Dedifferentiated amniotic fluid mesenchymal stem cell (primary cell): ENCODE data around the gene VAC14.

Source experiments
- DNase-seq: peaks from one replicate; pipeline ENCODE4 v3.0.0-alpha.2; 2016; ENCODE audit errors: extremely low spot score

VAC14 gene

DNA sequence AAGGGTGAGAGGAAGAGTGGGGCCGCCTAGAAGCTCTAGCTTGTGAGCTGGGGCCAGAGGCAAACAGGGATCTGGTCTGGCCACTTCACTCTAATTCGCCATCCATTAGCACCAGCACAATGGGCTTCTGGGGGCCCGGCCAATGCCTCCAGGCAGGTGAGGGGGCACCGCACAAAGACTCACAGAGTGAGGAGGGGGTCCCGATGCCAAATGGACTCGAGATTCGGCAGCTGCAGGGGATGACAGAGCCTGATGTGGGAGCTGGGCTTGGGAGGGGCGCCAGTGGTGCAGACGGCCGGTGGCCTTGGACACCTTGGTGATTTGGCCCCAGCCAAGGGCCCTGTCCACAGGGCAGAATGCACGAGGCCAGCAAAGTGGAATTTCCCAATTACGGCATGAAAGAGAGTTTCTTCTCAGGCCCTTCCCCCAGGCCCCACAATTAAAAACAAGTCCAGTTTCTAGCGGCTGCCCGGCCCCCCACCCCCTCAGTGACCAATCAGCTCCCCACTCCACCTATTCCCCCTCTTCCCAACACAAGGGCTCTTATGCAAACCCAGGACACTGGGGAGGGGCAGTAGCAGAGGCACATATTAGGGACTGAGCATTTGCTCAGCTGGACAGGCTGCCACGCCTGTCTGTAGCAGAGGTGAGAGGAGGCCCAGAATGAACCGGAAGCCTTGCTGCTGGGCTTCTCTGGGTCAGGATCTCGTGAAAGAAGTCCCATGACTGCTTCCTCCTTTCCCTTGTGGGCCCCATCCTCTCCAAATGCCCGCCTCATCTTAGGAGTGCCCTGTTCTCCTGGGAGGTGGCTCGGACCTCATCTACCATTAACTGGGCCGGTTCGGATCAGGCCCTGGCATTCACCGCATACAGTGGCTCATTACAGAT, 75.7 kb downstream of the VAC14 start:
- DNase-seq: no peak

DNA sequence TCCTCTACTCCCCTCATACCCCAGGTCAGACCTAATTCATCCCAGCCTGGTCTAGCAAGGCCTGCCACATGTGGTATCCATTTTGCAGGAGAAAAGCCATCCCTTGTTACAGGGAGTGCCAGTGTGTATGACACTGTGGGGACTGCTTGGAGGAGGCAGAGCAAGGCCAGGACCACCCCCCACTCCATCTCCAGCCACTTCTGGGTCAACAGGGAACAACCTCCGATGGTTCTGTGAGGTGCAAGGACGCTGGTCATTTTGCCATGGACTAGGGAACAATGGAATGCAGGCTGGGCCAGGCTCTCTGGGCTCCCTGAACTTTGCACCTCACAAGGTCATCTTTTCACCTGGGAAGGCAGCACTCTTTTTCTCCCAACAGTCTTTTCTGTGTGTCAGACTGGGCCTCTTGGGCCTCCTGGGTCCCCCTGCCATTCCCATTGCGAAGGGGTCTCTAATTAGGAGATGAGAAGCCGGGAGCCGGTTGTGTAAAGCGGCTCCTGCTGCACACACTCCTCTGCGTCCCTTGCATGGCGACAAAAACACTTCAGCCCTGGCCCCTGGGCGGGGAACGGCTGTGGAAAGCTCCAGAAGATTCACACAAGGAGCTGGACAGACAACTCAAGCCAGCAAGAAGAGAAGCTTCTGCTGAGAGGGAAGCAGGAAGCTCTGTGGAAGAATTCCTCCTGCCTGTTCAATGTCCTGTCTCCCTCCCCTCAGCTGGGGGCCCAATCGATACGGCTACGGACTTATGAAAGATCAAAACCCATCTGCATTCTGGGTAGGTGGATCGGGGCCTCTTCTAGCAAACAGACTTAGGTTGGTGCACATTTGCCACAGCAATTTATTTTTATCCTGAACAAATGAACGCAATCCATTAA, 76.6 kb downstream of the VAC14 start:
- no peak for DNase-seq

DNA sequence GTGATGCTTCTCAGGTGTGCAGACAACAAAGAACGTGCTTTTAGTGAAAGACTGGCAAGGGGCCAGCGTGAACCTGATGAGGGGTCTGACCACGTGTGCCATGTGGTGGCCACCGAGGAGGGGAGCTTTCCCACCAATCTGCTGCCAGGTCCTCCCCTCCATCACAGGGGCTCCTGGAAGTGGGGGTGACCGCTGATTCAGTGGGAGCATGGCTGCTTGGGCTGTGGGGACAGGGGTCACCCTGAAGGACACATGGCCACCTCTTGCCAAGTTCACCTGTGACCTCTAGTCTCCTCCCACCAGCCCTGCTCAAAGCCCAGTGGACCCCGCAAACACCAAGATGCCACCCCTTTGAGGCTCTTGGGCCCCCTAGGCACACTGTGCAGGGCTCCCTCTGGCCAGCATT, 77.2 kb downstream of the VAC14 start:
- DNase-seq: no peak

DNA sequence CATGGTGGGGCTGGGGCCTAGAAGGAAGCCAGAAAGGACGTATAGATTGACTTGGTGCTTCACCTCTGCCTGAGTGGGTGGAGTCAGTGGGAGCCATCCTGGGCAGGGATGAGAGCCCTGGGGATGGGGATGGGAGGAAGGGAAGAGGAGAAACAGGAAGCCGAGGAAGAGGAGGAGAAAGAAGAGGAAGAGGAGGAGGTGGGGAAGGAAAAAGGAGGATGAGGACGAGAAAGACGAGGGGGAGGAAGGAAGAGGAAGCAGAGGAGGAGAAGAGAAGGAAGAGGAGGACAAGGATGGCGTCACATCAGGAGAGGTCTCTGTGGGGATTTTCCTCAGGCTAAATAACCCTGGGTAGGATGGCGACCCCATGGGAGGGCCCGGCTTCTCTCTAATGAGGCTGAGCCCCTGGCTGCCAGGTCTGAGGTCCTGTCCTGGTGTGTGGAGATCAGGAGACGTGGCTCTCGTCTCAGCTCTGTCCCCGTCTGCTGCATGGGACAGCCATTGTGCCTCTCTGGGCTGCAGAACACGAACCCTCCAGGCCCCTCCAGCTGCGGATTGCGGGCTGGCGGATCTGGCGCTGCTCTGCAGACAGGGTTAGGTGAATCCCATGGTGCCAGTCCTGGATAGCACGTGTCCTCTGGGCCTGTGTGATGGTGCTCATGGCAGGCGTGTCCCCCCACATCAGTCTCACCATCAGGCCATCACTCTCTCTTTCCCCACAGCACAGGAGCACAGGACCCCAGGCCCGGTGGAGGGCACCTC, 79.6 kb downstream of the VAC14 start:
- DNase-seq: no peak

DNA sequence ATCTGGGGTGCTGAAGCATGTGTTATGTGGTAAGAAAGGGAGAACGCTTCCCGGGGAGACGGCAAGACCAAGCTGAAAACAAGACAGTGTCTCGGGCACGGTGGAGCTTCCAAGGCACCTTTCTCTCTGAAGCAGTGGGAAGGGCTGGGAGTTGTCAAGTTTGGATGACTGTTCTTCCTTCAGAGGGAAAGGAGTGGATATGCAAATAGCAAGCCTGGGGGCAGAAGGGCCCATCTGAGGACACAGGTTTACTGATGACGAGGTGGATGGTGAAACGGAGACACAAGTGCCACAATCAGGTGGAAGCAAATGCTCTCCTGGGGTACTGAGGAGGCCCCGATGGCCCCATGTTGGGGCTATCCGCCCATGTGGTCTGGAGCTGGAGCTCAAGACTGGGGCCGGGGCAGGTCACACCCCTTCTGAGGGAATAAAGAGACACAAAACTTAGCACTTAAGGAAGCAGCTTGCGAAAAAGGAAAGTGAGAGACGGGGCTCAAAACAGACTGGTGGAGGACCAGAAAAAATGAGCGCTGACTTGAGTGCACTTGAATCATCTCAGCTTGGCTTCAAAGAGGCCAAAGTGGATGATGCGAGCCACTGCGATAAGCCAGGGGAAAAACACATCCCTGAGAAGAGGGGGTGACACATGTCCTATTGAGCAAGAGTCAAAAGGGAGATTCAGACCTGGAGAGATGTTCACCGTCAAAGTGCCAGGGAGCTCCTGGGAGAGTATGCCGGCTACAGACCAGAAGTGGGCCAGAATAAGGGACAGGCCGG, 80.3 kb downstream of the VAC14 start:
- DNase-seq: no peak

DNA sequence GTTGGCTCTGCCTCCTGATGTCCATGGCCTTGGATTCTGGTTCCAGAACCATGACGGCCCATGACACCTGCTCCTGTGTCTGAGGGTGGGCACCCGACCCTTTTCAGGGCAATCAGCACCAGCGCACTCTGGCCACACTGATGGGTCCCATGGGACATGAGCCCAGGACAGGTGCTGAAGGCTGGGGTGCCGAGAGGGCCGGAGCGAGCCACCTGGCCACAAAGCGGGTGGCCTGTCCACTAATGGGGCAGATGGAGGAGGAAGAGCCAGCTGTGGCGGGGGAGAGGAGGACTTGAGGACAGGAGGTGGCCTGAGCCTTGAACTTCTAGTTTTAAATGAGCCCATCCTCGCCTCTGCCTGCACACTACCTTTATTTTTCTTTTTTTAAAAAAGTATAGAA, 83.9 kb downstream of the VAC14 start:
- DNase-seq: no peak

DNA sequence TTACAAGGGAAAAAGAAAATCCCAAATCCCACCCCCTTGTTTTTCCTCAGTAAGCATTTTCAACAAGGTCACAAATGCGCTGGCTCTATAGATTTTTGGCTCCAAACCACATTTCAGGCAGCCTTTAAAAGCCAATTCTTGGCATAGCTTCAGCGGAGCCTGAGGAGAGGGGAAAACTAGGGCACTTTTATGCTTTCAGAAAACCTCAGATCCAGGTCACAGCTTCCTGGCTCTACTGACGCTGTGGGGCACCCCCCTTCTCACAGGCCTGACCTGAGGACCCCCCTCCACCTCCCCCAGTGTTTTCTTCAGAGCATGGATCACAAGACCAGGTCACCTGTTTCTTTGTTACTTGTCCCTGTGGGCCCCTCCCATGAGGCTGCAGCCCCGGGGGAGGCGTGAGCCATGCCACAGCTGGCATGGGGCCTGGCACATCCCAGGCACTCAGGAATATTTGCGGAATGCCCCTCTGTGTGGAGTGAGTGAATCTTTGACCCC, 85.0 kb downstream of the VAC14 start:
- DNase-seq: no peak

DNA sequence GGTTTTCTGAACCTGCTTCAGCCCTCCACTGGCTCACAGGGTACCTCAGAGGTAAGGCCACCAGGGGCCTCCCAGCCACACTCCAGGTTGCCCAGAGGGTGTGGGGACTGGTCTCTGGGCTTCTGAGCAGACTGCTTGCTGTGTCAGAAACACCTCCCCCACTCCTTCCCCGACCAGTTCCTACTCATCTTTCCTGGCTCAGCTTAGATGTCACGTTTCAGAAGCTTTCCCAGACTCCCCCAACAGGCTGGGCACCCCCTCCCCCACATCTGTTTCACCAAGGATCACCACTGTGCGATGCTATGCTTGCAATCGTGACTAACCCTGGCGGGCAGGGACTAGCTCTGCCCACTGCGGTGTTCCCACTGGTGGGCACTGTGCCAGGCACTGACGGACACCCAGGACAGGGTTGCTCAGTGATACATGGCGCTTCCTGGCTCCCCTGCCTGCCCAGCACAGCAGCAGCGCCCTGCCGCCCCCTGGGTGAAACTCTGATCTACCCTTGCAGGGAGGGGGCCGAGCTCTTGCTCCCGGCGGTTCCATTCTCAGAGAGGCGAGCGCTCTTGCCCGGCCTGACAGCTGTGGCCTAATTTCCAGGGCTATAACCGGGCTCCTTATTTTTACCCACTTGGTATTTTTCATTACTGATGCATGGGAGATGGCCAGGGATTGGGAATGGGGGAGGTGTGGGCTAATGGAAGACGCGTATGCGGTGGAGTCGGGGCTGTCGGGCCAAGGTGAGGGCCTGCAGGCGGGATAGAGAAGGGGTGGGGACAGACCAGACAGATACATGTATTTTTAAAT, 85.7 kb downstream of the VAC14 start:
- DNase-seq: peak; percentile 91

DNA sequence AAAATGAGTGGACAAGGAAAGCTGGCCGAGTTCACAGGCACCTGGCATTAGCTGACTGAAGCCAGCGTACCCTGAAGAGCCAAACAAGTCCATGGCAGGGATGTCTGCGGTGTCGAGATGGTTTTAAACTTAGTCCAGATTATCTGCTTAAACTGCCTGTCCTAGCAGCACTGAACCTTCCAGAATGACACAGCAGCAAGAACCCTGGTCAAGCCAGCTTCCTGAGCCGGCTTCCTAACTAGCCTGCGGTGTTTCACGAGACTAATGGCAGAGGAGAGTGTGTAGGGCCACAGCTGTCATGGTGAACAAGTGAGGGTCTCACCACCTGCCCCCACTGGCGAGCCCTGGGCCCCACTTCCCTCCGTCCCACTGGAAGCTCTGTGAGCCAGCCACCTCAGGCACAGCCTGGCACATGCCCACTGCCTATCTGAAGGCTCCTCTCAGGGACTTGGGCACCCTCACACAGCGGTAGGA, 86.3 kb downstream of the VAC14 start:
- no peak for DNase-seq

DNA sequence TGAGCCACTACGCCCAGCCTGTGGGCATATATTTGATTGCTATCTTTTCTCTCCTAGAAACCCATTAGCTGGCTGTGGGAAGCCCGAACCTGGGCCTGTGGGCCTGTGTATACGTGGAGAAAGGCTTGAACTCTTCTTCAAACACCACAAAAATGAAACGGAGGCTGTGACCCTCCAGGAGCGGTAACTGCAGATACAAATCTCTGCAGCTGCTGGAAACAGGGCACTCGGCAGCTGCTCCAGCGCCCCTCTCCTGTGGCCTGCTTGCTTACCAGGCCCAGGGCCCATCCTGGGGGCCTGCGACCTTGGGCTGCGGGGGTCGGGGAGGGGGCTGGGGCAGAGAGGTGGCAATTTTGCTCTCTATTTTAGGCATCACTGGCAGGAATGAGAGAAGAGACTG, 87.1 kb downstream of the VAC14 start:
- no peak for DNase-seq

DNA sequence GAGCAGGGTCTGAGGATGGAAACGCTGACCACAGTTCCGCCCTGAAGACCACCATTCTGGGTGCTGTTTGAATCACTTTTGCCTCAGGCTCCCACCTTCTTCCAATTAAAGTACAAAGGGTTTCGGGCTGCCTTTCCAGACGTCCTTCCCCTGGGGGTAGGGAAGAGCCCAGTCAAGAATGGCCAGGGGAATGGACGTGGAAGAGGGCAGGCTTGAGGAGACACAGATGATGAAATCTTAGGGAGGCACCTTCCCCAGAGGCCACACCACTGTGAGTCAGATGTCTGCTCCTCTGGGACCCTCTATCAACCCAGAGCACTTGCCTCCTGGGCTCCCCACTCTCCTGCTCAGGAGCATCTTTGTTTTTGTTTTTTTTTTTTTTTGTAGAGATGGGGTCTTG, 87.6 kb downstream of the VAC14 start:
- no peak for DNase-seq

DNA sequence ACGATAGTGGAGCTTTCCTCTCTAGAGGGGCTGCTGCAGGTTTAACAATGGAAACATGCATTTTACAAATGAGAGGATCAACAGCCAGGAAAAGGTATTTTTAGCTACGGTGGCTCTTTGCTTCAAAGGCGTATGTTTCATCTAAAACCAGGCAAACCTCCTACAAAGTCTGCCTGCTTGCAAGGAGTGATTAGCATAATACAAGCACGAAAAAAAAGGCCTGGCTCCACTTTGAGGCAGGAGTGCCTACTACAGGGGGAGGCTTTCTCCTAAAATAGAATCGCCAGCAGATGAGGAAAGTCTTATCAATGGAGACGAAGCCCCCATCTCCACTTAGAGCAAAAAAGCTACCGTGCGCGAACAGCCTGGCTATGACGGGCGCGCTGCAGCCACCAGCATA, 88.0 kb downstream of the VAC14 start:
- DNase-seq: no peak

DNA sequence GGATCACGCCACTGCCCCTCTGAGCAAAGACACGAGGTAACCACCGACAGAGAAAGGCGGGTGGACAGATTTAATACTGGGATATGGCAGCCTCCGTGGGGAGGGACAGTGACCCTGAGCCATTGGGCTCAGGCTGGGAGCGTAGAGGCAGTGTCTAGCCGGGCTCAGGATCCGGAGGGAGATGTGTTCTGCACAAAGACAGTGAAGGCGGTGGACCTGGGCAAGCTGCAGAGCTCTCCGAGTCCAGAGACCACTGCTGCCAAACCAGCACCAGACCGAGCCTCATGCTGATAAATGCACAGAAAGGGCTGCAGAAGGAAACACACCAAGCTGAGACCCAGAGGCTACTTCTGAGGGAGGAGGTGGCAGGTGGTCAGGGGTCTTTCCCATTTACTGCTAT, 88.6 kb downstream of the VAC14 start:
- DNase-seq: no peak

DNA sequence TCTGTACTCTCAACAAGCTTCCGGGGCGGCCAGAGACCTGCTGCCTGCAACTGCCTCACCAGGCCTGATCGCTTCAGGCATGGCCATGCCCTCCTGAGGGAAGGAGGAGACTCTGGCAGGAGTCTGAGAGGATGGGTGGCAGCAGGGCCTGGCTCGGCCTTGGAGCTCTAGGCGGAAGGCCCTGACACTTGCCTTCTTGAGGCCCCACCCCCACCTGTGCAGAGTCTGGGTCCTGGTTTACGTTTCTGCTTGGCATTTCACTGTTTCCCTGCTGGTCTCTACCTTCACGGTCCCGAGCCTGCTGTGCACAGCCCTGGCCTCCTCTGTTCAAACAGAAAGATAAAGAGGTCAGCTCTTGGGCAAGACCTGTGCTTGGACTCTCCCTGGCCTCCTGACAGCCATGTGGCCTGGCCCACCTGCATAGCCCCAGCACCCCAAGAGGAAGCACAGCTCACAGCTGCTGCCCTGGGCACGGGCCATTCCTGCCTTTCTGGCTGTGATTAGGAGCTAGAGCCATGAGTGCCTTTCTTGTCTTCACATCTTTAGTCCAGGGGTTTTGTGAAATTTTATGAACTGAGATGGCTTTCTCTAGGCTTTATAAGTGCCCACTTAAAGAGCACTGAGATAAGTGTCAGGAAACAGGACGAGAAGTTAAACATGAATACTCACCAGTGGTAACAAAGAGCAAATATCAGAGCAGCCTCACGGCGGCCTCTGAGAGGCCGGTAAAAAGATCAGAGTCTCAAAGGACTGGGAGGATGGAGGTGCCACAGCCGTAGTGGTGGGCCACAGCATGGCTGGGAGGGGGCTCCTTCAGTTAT, 89.5 kb downstream of the VAC14 start:
- no peak for DNase-seq

DNA sequence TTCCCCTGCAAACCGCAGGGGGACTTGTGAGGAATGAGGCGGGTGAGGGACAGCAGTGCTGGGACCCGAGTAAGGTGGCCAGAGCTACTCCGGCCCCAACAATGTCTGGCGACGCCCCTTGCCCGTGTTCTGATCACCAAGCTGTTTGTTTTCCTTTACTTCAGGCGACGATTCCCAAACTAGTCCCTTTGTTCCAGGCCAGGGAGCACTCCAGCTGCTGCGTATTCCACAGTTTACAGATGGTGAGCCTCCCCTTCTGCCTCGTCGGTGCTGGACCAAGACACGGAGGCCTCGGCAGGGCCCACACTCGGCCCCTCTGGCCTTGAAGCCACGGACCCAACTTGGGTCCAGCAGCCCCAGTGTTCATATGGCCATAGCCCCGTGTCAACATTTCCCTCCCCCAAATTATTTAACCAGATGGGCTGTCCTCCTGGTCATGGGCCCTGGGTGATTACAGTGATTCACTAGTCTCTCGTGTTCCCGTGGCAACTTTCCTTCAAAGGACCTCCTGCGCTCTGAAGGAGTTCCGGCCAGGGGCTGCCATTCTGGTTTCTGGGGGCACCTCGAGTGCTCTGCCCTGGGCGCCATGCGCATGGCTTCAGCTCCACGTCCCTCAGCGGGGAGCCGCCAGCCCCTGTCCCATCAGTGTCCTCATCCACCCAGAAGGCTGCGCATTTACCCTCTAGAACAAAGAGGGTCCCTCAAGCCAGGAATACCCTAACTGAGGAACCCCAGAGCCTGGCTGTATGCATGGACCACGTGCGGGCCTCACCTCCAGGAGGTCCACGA, 90.3 kb downstream of the VAC14 start:
- DNase-seq: no peak

DNA sequence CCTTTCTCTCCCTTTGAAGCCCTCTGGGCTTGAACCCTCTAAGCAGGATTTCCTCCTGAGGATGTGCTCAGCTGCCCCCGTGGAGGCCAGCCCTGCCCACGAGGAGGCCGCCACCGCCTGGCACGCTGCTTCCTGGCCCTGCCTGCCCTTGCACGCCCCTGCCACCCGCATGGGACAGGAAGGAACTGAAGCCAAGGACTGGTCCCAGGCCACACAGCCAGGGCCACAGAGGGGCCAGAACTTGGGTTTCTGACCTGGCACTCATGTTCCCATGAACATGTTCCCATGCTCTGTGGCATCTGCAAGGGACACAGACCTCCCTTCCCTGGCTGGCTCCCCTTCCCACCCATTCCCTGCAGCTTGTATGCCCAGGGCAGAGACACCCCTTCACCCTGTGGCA, 91.0 kb downstream of the VAC14 start:
- no peak for DNase-seq

DNA sequence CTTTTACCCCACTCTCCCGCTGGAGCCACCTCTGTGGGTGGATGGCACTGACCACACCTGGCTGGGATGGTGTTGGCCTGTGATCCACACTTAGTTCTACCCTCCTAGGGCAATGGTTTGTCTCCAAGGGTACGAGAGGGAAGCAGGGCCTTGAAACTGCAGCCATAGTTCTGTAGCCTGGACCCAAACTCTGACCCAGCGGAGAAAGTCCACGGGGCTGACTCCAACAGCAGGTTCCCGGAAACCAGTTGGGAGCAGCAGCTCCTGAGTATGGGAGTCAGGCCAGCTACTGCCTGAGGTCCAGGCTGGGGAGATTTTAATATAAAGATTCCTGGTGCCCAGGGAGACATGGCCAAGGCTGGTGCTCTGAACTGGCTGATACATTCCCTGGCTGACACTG, 91.5 kb downstream of the VAC14 start:
- no peak for DNase-seq
